SK-N-SH (cell line): ENCODE results near the gene DGKI.

Source experiments
- CHD2 ChIP-seq: fragments of 150-350 bp; IDR thresholded peaks from 2 replicates; pipeline ENCODE4 v1.6.1; 2018; ENCODE audit warnings: low read length; ENCODE audit not compliant: partially characterized antibody
- CTCF ChIP-seq: fragments of 200-600 bp; sonication (generic); IDR thresholded peaks from 2 replicates; pipeline ENCODE4 v1.6.1; 2017; ENCODE audit warnings: antibody characterized with exemption, mild to moderate bottlenecking, moderate library complexity
- MAX ChIP-seq: IDR thresholded peaks from 2 replicates; pipeline ENCODE4 v1.4.0; 2012; ENCODE audit warnings: low read depth
- POLR2AphosphoS5 ChIP-seq: IDR thresholded peaks from 2 replicates; pipeline ENCODE4 v1.6.1; 2012; ENCODE audit warnings: low read depth, low read length
- REST ChIP-seq: IDR thresholded peaks from 2 replicates; pipeline ENCODE4 v1.6.1; 2012; ENCODE audit warnings: mild to moderate bottlenecking, low read depth, low read length, moderate library complexity
- RFX5 ChIP-seq: IDR thresholded peaks from 2 replicates; pipeline ENCODE4 v1.6.1; 2012; ENCODE audit warnings: mild to moderate bottlenecking, improper control_type of control experiment, low read length
- SMC3 ChIP-seq: IDR thresholded peaks from 2 replicates; pipeline ENCODE4 v1.6.1; 2012; ENCODE audit warnings: low read depth, low read length, improper control_type of control experiment
- TAF1 ChIP-seq: IDR thresholded peaks from 2 replicates; pipeline ENCODE4 v1.6.1; 2012; ENCODE audit warnings: low read depth, mild to moderate bottlenecking, low read length, moderate library complexity, borderline replicate concordance
- ZBTB33 ChIP-seq: IDR thresholded peaks from 2 replicates; pipeline ENCODE4 v1.4.0; 2012; ENCODE audit warnings: low read depth, borderline replicate concordance

GRCh38 chr7:137408126-137408525 is 438.6 kb downstream of the DGKI start:
- TF ChIP-seq CTCF (no peak), REST (no peak), SMC3 (no peak), ZBTB33 (no peak), POLR2AphosphoS5 (no peak), CHD2 (no peak), MAX (no peak), TAF1 (no peak), RFX5 (no peak)
